HepG2 (cell line): Measurements from ENCODE around the gene TTYH1.

Experiments used
- ARNT ChIP-seq: fragments of 450-650 bp; IDR thresholded peaks from 2 replicates; pipeline ENCODE4 v1.6.1; 2017
- BORCS8-MEF2B ChIP-seq: sonication (generic); formaldehyde crosslinking; IDR thresholded peaks from 2 replicates; pipeline ENCODE4 v1.8.0; 2022; ENCODE audit warnings: mild to moderate bottlenecking, missing genetic modification reagents
- CEBPZ ChIP-seq: IDR thresholded peaks from 2 replicates; pipeline ENCODE4 v1.6.1; 2012; ENCODE audit warnings: low read length, improper control_type of control experiment
- CREB3 ChIP-seq: sonication (generic); formaldehyde crosslinking; IDR thresholded peaks from 2 replicates; pipeline ENCODE4 v1.5.0; 2020; ENCODE audit warnings: missing genetic modification reagents
- EZH2 ChIP-seq: conservative IDR thresholded peaks from 2 replicates; pipeline ENCODE4 v1.6.1; 2012; ENCODE audit warnings: mild to moderate bottlenecking, low read depth, low read length, moderate library complexity
- GABPA ChIP-seq, 2 experiments: IDR thresholded peaks; 2 replicates each; pipeline ENCODE4 v1.6.1; 2011 to 2016; ENCODE audit warnings: low read depth in 2 of 2, low read length in 1 of 2, missing biosample characterization in 1 of 2, missing genetic modification characterization in 1 of 2
- TRAFD1 ChIP-seq: sonication (generic); formaldehyde crosslinking; IDR thresholded peaks from 2 replicates; pipeline ENCODE4 v1.5.1; 2020; ENCODE audit warnings: missing genetic modification reagents, mild to moderate bottlenecking, borderline replicate concordance
- USF2 ChIP-seq, 2 experiments: sonication (generic) in 1 of 2; formaldehyde crosslinking in 1 of 2; IDR thresholded peaks; 2 replicates each; pipeline versions ENCODE4 v1.5.1 to v1.6.1; 2011 to 2020; ENCODE audit warnings: borderline replicate concordance in 1 of 2, low read depth in 1 of 2, low read length in 1 of 2, mild to moderate bottlenecking in 1 of 2, missing genetic modification reagents in 1 of 2, moderate library complexity in 1 of 2
- YEATS2 ChIP-seq: sonication (generic); formaldehyde crosslinking; IDR thresholded peaks from 2 replicates; pipeline ENCODE4 v1.4.0; 2020; ENCODE audit warnings: missing genetic modification reagents, borderline replicate concordance
- ZNF431 ChIP-seq: sonication (generic); formaldehyde crosslinking; IDR thresholded peaks from 2 replicates; pipeline ENCODE4 v1.9.0; 2022; ENCODE audit warnings: missing genetic modification reagents, low read depth, mild to moderate bottlenecking, borderline replicate concordance
- ZNF556 ChIP-seq: sonication (generic); formaldehyde crosslinking; IDR thresholded peaks from 2 replicates; pipeline ENCODE4 v1.4.0; 2020; ENCODE audit warnings: mild to moderate bottlenecking, missing genetic modification reagents, borderline replicate concordance
- ZNF75D ChIP-seq: sonication (generic); formaldehyde crosslinking; IDR thresholded peaks from 2 replicates; pipeline ENCODE4 v1.8.1; 2023; ENCODE audit warnings: missing genetic modification reagents, mild to moderate bottlenecking, borderline replicate concordance
- TF ChIP-seq, protein P1 (sequence below): sonication (generic); formaldehyde crosslinking; conservative IDR thresholded peaks from 2 replicates; pipeline ENCODE4 v1.4.0; 2020; ENCODE audit warnings: missing genetic modification reagents
- TF ChIP-seq, protein P2 (sequence below), 2 experiments: sonication (generic) in 1 of 2; formaldehyde crosslinking in 1 of 2; IDR thresholded peaks; 2 replicates each; pipeline versions ENCODE4 v1.6.1 to v1.9.0; 2014 to 2022; ENCODE audit warnings: antibody characterized with exemption in 1 of 2, borderline replicate concordance in 1 of 2, inconsistent platforms in 1 of 2, low read depth in 1 of 2, missing genetic modification reagents in 1 of 2

DNA sequence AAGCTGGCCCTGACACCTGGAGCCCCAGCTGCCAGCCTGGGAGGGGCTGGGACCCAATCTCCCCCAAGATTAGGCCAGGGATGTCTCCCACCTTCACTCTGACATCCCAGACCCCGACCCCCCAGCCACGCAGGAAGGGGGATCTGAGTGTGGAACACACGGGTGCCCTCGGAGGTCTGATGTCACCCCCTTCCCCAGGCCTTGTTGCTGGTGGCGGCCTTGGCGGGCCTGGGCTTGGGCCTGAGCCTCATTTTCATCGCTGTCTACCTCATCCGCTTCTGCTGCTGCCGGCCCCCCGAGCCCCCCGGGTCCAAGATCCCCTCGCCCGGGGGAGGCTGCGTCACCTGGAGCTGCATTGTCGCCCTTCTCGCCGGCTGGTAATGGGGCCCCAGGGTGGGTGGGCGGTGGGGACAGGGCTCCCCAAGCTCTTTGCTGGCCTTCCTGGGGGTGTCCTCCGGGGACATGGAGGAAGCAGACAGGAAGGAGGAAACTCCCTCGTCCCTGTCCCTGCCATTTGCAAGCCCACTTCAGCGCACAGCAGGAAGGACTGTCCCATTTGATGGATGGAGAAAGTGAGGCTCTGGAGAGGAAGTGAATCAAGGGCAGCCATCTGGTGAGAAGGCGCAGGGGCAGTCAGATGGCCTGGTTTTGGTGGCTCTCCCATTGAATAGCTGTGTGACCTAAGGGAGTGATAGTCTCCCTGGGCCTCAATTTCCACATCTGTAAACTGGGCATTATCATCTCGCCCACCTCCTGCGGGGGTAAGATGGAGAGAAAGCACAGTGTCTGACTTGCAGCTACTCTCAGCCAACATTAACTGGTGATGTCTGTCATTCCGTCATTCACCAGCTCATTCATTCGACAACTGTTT, 3.9 kb downstream of the TTYH1 start:
- no peak for TF ChIP-seq YEATS2 (CRISPR knock-in tag)
- TF ChIP-seq ARNT: no peak
- no peak for TF ChIP-seq CEBPZ
- no peak for TF ChIP-seq ZNF431 (CRISPR knock-in tag)
- TF ChIP-seq USF2 (IDR thresholded peaks at IDR 0.05; ENCODE audit: low read depth, low read length): no peak
- TF ChIP-seq USF2 (CRISPR knock-in tag; IDR thresholded peaks at IDR 0.05; ENCODE audit: borderline replicate concordance): no peak
- TF ChIP-seq BORCS8-MEF2B (CRISPR knock-in tag): no peak
- TF ChIP-seq, protein P1, sequence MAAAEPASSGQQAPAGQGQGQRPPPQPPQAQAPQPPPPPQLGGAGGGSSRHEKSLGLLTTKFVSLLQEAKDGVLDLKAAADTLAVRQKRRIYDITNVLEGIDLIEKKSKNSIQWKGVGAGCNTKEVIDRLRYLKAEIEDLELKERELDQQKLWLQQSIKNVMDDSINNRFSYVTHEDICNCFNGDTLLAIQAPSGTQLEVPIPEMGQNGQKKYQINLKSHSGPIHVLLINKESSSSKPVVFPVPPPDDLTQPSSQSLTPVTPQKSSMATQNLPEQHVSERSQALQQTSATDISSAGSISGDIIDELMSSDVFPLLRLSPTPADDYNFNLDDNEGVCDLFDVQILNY (CRISPR knock-in tag): no peak
- no peak for TF ChIP-seq ZNF556
- no peak for TF ChIP-seq TRAFD1 (CRISPR knock-in tag)
- no peak for TF ChIP-seq GABPA (IDR thresholded peaks at IDR 0.05; ENCODE audit: low read depth, low read length)
- no peak for TF ChIP-seq GABPA (CRISPR knock-in tag; IDR thresholded peaks at IDR 0.05; ENCODE audit: low read depth)
- TF ChIP-seq, protein P2, sequence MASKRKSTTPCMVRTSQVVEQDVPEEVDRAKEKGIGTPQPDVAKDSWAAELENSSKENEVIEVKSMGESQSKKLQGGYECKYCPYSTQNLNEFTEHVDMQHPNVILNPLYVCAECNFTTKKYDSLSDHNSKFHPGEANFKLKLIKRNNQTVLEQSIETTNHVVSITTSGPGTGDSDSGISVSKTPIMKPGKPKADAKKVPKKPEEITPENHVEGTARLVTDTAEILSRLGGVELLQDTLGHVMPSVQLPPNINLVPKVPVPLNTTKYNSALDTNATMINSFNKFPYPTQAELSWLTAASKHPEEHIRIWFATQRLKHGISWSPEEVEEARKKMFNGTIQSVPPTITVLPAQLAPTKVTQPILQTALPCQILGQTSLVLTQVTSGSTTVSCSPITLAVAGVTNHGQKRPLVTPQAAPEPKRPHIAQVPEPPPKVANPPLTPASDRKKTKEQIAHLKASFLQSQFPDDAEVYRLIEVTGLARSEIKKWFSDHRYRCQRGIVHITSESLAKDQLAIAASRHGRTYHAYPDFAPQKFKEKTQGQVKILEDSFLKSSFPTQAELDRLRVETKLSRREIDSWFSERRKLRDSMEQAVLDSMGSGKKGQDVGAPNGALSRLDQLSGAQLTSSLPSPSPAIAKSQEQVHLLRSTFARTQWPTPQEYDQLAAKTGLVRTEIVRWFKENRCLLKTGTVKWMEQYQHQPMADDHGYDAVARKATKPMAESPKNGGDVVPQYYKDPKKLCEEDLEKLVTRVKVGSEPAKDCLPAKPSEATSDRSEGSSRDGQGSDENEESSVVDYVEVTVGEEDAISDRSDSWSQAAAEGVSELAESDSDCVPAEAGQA (IDR thresholded peaks at IDR 0.05; ENCODE audit: low read depth): no peak
- TF ChIP-seq, protein P2 (CRISPR knock-in tag; IDR thresholded peaks at IDR 0.05; ENCODE audit: borderline replicate concordance): no peak
- TF ChIP-seq EZH2: no peak
- TF ChIP-seq CREB3 (CRISPR knock-in tag): no peak
- TF ChIP-seq ZNF75D: no peak
